ENCODE results near the gene PIKFYVE. TPM values are rescaled to one million over a fixed set of nuclear protein-coding genes. Genes with fewer than 3 reads are reported as not detected.
A peak's percentile ranks its signal among the peaks of the same experiment; 100 is the strongest.

Gene PIKFYVE
- total and polyA plus RNA-seq, 10 of the 15 experiments (the other 5 are each of a cell fraction or from before 2014, with no cell fraction given) = 5.2 to 41.7 (median 19.6) TPM

- ChIA-PET RAD21 (ENCODE audit: unreplicated experiment) (no interaction called here), CTCF (interaction anchor here (0.6 to 2.5 kb wide), 13 partner anchors 8 to 1755 kb away, joined by 3 to 10 read pairs (median 3); no protein-coding TSS in a partner anchor), POLR2A (no interaction called here), SMC1A (ENCODE audit: uncharacterized antibody, unreplicated experiment) (interaction anchor here (0.8 to 1.0 kb wide), 2 partner anchors 8 to 18 kb away, joined by 3 read pairs; no protein-coding TSS in a partner anchor)
- Histone ChIP-seq H3K79me2 (ENCODE audit: control insufficient read depth, insufficient read depth, low read length) (no peaks in the 10 kb centered on the region), H3K4me3 (no peak overlapping the region), H3K36me3 (ENCODE audit: control insufficient read depth in 2 of 2, insufficient read depth in 2 of 2, low read length in 1 of 2) (no peaks in the 10 kb centered on the region), H3K9me3 (replicated peaks; ENCODE audit: control insufficient read depth, insufficient read depth, low read length) (no peaks in the 10 kb centered on the region), H3K4me2 (ENCODE audit: control insufficient read depth, insufficient read depth) (no peak overlapping the region), H2AFZ (ENCODE audit: control insufficient read depth, low read depth, low read length) (no peak overlapping the region), H3K4me1 (ENCODE audit: control insufficient read depth, insufficient read depth, low read length) (no peaks in the 10 kb centered on the region), H3K27ac (ENCODE audit: control insufficient read depth, insufficient read depth) (no peak overlapping the region), H3K9ac (ENCODE audit: control insufficient read depth, insufficient read depth, low read length) (no peak overlapping the region), H3K27me3 (replicated peaks in 1 of 2; ENCODE audit: control insufficient read depth in 2 of 2, insufficient read depth in 2 of 2, low read length in 1 of 2) (no peaks in the 10 kb centered on the region), H4K20me1 (ENCODE audit: control insufficient read depth, insufficient read depth) (no peaks in the 10 kb centered on the region)
- ATAC-seq (peak; percentile 75), FAIRE-seq (no peak), DNase-seq (ENCODE audit: low read depth, low spot score) (no peak)
- in situ Hi-C loops (cut with MboI) (no loop called here), intact Hi-C loops (cut with micrococcal nuclease; ENCODE audit: unreplicated experiment) (no loop called here)
- TF ChIP-seq RAD21 (IDR thresholded peaks at IDR 0.05; ENCODE audit: insufficient read depth, low read depth, low read length) = peak; percentile 58
- peak; percentile 41; the same call in 1 of the 2 replicates for TF ChIP-seq SMC3 (IDR thresholded peaks at IDR 0.05; ENCODE audit: borderline replicate concordance, low read length)
- TF ChIP-seq CTCF (IDR thresholded peaks at IDR 0.05 in 2 of 3, conservative IDR thresholded peaks at IDR 0.05 in 1 of 3; ENCODE audit: control insufficient read depth in 2 of 3, extremely low read depth in 1 of 3, insufficient read depth in 1 of 3, low read depth in 3 of 3, low read length in 3 of 3) = peak; percentile 68 to 92 (median 77)
- TF ChIP-seq SMARCA5 (IDR thresholded peaks at IDR 0.05) = no peak
- BruUV-seq (replicated peaks) = no TSS peak
- 48% methylated on average over 2 of the region's 2 CpGs for WGBS (ENCODE audit: insufficient coverage, insufficient replicate concordance, low lambda C conversion rate, missing lambda C conversion rate)
These were observed 107.5 kb downstream of the PIKFYVE start for GRCh38 chr2:208373460-208374089.

Data from GM12878 (cell line).